Left lung (tissue), 10 donors: ENCODE results near the gene NRG3. TPM values are rescaled to one million over a fixed set of nuclear protein-coding genes. Genes with fewer than 3 reads are reported as not detected.

Experiments used
- ATAC-seq: fragments of 200-7000 bp; cut with Tn5 transposase; one replicate; pipeline ENCODE4 v1.9.1; 2020; ENCODE audit warnings: moderate library complexity
- DNase-seq, 4 donors: peaks; one replicate each; pipeline ENCODE4 v3.0.0-alpha.2; 2013 to 2020
- H3K27ac ChIP-seq, 2 donors: fragments of 200-600 bp; sonication (generic) in 1 of 2; one replicate each; pipeline versions ENCODE4 v1.5.0 to v1.8.0; 2020 to 2021
- H3K27me3 ChIP-seq, 2 donors: fragments of 200-600 bp; sonication (generic) in 1 of 2; one replicate each; pipeline versions ENCODE4 v1.5.0 to v1.8.0; 2020 to 2021
- H3K36me3 ChIP-seq, 2 donors: fragments of 200-600 bp; sonication (generic) in 1 of 2; one replicate each; pipeline versions ENCODE4 v1.5.0 to v1.8.0; 2020 to 2021
- H3K4me1 ChIP-seq, 2 donors: fragments of 200-600 bp; one replicate each; pipeline ENCODE4 v1.8.0; 2021
- H3K4me3 ChIP-seq, 2 donors: fragments of 200-600 bp; sonication (generic) in 1 of 2; one replicate each; pipeline versions ENCODE4 v1.5.0 to v1.8.0; 2020 to 2021; ENCODE audit warnings: mild to moderate bottlenecking in 1 of 2
- H3K9me3 ChIP-seq, 2 donors: fragments of 200-600 bp; sonication (generic) in 1 of 2; one replicate each; pipeline versions ENCODE4 v1.5.0 to v1.8.0; 2020 to 2021
- CTCF ChIP-seq, 2 donors: fragments of 200-600 bp; sonication (generic) in 1 of 2; IDR thresholded peaks; one replicate each; pipeline versions ENCODE4 v1.5.0 to v1.8.0; 2021; ENCODE audit warnings: antibody characterized with exemption in 2 of 2
- intact Hi-C, 2 donors: fragments of 100-400 bp; cut with DNase I; formaldehyde crosslinking; loops; one replicate each; pipeline versions ENCODE4 v1.11.2 to v1.14.2; 2022
- polyA plus RNA-seq, 6 donors: library from polyadenylated mRNA; unstranded; fragments of 120-200 nt; gene quantifications; one replicate each; pipeline ENCODE4 v1.2.1, GENCODE V29; 2013; ENCODE audit not compliant: insufficient read length in 6 of 6
- total RNA-seq, 2 donors: library from RNA; stranded (reverse); fragmentation: NEBNext Ultra II Directional; extraction: Animal tissue kit (Norgen Biotek cat#: 25700); gene quantifications; one replicate each; pipeline ENCODE4 v1.2.1, GENCODE V29; 2021
- donor health status: DM: no; HTN: yes; CAD: no.
- donor health status: DM: no; HTN: no; CAD: no.

Gene NRG3
- total and polyA plus RNA-seq, 8 donors: 1.0 to 1.7 (median 1.1) TPM

GRCh38 chr10:82020999-82021398, 146.0 kb downstream of the NRG3 start:
- TF ChIP-seq CTCF (IDR thresholded peaks at IDR 0.05): no peak
- intact Hi-C loops: no loop called here
- no peak for ATAC-seq
- H3K36me3 ChIP-seq: no peaks in the 10 kb centered on the region
- H3K27me3 ChIP-seq: no peaks in the 10 kb centered on the region
- peaks cover 0 to 4% of the 10 kb centered on the region in 2 donors for H3K9me3 ChIP-seq
- no peaks in the 10 kb centered on the region for H3K4me1 ChIP-seq
- H3K4me3 ChIP-seq: no peak overlapping the region
- no peak overlapping the region for H3K27ac ChIP-seq
- no peak for DNase-seq

GRCh38 chr10:82027711-82028110, 152.7 kb downstream of the NRG3 start:
- H3K9me3 ChIP-seq: no peaks in the 10 kb centered on the region
- DNase-seq: no peak
- no peak overlapping the region for H3K27ac ChIP-seq
- intact Hi-C loops: no loop called here
- no peaks in the 10 kb centered on the region for H3K4me1 ChIP-seq
- no peak overlapping the region for H3K4me3 ChIP-seq
- no peak for ATAC-seq
- no peaks in the 10 kb centered on the region for H3K27me3 ChIP-seq
- no peaks in the 10 kb centered on the region for H3K36me3 ChIP-seq
- TF ChIP-seq CTCF (IDR thresholded peaks at IDR 0.05): no peak

- Histone ChIP-seq H3K4me1 (no peaks in the 10 kb centered on the region), H3K27ac (no peak overlapping the region), H3K36me3 (no peaks in the 10 kb centered on the region), H3K9me3 (no peaks in the 10 kb centered on the region), H3K27me3 (no peaks in the 10 kb centered on the region), H3K4me3 (no peak overlapping the region)
- TF ChIP-seq CTCF (IDR thresholded peaks at IDR 0.05): no peak
- intact Hi-C loops: no loop called here
- ATAC-seq (no peak), DNase-seq (no peak)
These were observed 162.1 kb downstream of the NRG3 start for GRCh38 chr10:82037076-82037475.

GRCh38 chr10:82038587-82038986, 163.6 kb downstream of the NRG3 start:
- Histone ChIP-seq H3K9me3 (no peaks in the 10 kb centered on the region), H3K36me3 (no peaks in the 10 kb centered on the region), H3K27ac (no peak overlapping the region), H3K4me3 (no peak overlapping the region), H3K27me3 (no peaks in the 10 kb centered on the region), H3K4me1 (no peaks in the 10 kb centered on the region)
- DNase-seq: no peak
- intact Hi-C loops: no loop called here
- no peak for TF ChIP-seq CTCF (IDR thresholded peaks at IDR 0.05)
- no peak for ATAC-seq

GRCh38 chr10:82040336-82040735, 165.3 kb downstream of the NRG3 start:
- Histone ChIP-seq H3K27ac (no peak overlapping the region), H3K9me3 (no peaks in the 10 kb centered on the region), H3K27me3 (no peaks in the 10 kb centered on the region), H3K4me3 (no peak overlapping the region), H3K4me1 (no peaks in the 10 kb centered on the region), H3K36me3 (no peaks in the 10 kb centered on the region)
- TF ChIP-seq CTCF (IDR thresholded peaks at IDR 0.05): no peak
- ATAC-seq: no peak
- DNase-seq: no peak
- intact Hi-C loops: no loop called here
